Hepatocyte (in vitro differentiated cells): Measurements from ENCODE around the gene GRK3.

Source experiments
- EZH2phosphoT487 ChIP-seq: fragments of 200-600 bp; sonication (generic); IDR thresholded peaks from one replicate; pipeline ENCODE4 v1.6.1; 2018; ENCODE audit warnings: antibody characterized with exemption, mild to moderate bottlenecking, low read depth, moderate library complexity; ENCODE audit not compliant: unreplicated experiment, severe bottlenecking
- TF ChIP-seq, protein P1 (sequence below): fragments of 200-600 bp; sonication (generic); IDR thresholded peaks from 2 replicates; pipeline ENCODE4 v1.5.1; 2016; ENCODE audit warnings: antibody characterized with exemption, mild to moderate bottlenecking; ENCODE audit not compliant: poor library complexity

DNA sequence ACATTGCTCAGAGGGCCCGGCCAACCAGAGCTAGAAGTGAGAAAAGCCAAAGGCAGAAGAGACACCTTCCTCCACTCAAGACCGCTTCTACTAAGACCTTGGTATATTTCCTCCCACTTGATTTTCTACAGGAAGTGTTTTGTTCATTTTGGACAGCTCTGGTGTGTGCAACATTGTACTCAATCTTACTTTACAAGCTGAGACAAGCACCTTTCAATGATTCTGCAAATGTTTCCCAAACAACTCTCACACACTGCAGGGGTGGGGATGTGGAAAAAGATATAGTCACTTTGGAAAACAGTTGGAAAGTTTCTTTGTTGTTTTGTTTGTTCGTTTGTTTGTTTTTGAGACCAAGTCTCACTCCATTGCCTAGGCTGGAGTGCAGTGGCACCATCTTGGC, 193.2 kb downstream of the GRK3 start:
- TF ChIP-seq, protein P1, sequence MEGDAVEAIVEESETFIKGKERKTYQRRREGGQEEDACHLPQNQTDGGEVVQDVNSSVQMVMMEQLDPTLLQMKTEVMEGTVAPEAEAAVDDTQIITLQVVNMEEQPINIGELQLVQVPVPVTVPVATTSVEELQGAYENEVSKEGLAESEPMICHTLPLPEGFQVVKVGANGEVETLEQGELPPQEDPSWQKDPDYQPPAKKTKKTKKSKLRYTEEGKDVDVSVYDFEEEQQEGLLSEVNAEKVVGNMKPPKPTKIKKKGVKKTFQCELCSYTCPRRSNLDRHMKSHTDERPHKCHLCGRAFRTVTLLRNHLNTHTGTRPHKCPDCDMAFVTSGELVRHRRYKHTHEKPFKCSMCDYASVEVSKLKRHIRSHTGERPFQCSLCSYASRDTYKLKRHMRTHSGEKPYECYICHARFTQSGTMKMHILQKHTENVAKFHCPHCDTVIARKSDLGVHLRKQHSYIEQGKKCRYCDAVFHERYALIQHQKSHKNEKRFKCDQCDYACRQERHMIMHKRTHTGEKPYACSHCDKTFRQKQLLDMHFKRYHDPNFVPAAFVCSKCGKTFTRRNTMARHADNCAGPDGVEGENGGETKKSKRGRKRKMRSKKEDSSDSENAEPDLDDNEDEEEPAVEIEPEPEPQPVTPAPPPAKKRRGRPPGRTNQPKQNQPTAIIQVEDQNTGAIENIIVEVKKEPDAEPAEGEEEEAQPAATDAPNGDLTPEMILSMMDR = no peak
- TF ChIP-seq EZH2phosphoT487 = no peak
